ENCODE results near the gene TPCN2. TPM values are rescaled to one million over a fixed set of nuclear protein-coding genes. Genes with fewer than 3 reads are reported as not detected.

The TPCN2 gene
- polyA plus RNA-seq, 3 donors: 29.3 to 52.8 (median 31.5) TPM

- no peaks in the 10 kb centered on the region for H3K36me3 ChIP-seq (replicated peaks in 1 of 2; ENCODE audit: control insufficient read depth in 1 of 2, insufficient read depth in 2 of 2, low read length in 2 of 2)
- peak overlapping the region; percentile 62 to 64 for H3K27ac ChIP-seq (ENCODE audit: low read depth in 1 of 2, low read length in 2 of 2)
- no peaks in the 10 kb centered on the region for H3K9me3 ChIP-seq (replicated peaks in 1 of 2; ENCODE audit: control insufficient read depth in 1 of 2, insufficient read depth in 1 of 2, low read length in 2 of 2)
- no peaks in the 10 kb centered on the region for H3K79me2 ChIP-seq (ENCODE audit: insufficient read depth, low read length)
- H3K4me2 ChIP-seq (replicated peaks; ENCODE audit: extremely low read depth, low read length, poor library complexity, severe bottlenecking): peak overlapping the region; percentile 29
- peak overlapping the region in 1 of 3 experiments; percentile 23 for H3K4me3 ChIP-seq (replicated peaks in 1 of 3; ENCODE audit: low read depth in 2 of 3, low read length in 3 of 3)
- no CpG with 5 or more reads among the region's 1 CpG for WGBS (ENCODE audit: insufficient coverage)
- peak overlapping the region; percentile 68 to 94 (median 87) for H3K27ac Mint-ChIP-seq
- no peak overlapping the region for H3K9ac ChIP-seq (ENCODE audit: insufficient read depth, low read length, poor library complexity, severe bottlenecking)
- intact Hi-C loops (cut with micrococcal nuclease): no loop called here
- H3K9me3 Mint-ChIP-seq: no peaks in the 10 kb centered on the region
- H2AFZ ChIP-seq (ENCODE audit: insufficient read depth, low read depth, low read length, poor library complexity, severe bottlenecking): no peak overlapping the region
- no peaks in the 10 kb centered on the region for H4K20me1 ChIP-seq (ENCODE audit: insufficient read depth, low read length)
- no peak for TF ChIP-seq CTCF (IDR thresholded peaks at IDR 0.05)
- no peak for DNase-seq
- H3K27me3 ChIP-seq (ENCODE audit: control insufficient read depth in 2 of 2, insufficient read depth in 2 of 2, low read length in 2 of 2): no peaks in the 10 kb centered on the region
- peak overlapping the region in 1 of 2 donors; percentile 12 for H3K4me3 Mint-ChIP-seq
- H3K4me1 ChIP-seq (ENCODE audit: control insufficient read depth in 1 of 2, insufficient read depth in 2 of 2, low read length in 2 of 2): peaks cover 47 to 56% of the 10 kb centered on the region in 2 donors
- H3K27me3 Mint-ChIP-seq (ENCODE audit: low read depth in 3 of 3): peaks cover 0 to 2% (median 0%) of the 10 kb centered on the region in 3 donors
- no peaks in the 10 kb centered on the region for H3K36me3 Mint-ChIP-seq
- H3K4me1 Mint-ChIP-seq: peaks cover 48% of the 10 kb centered on the region
Measured at GRCh38 chr11:69039501-69039900, 9.2 kb upstream of the TPCN2 start.

GRCh38 chr11:69040051-69040450, 8.7 kb upstream of the TPCN2 start:
- intact Hi-C loops (cut with micrococcal nuclease): loop anchor here in 1 of 2 donors (10.0 kb wide), 1 partner anchor 255 kb away; the partner anchor contains the start of gene MYEOV
- Histone ChIP-seq H3K36me3 (replicated peaks in 1 of 2; ENCODE audit: control insufficient read depth in 1 of 2, insufficient read depth in 2 of 2, low read length in 2 of 2) (no peaks in the 10 kb centered on the region), H3K27me3 (ENCODE audit: control insufficient read depth in 2 of 2, insufficient read depth in 2 of 2, low read length in 2 of 2) (no peaks in the 10 kb centered on the region), H3K4me2 (replicated peaks; ENCODE audit: extremely low read depth, low read length, poor library complexity, severe bottlenecking) (no peak overlapping the region), H3K9ac (ENCODE audit: insufficient read depth, low read length, poor library complexity, severe bottlenecking) (no peak overlapping the region), H3K4me3 (replicated peaks in 1 of 3; ENCODE audit: low read depth in 2 of 3, low read length in 3 of 3) (no peak overlapping the region), H4K20me1 (ENCODE audit: insufficient read depth, low read length) (no peaks in the 10 kb centered on the region), H3K9me3 (replicated peaks in 1 of 2; ENCODE audit: control insufficient read depth in 1 of 2, insufficient read depth in 1 of 2, low read length in 2 of 2) (no peaks in the 10 kb centered on the region), H2AFZ (ENCODE audit: insufficient read depth, low read depth, low read length, poor library complexity, severe bottlenecking) (no peak overlapping the region), H3K27ac (ENCODE audit: low read depth in 1 of 2, low read length in 2 of 2) (peak overlapping the region in 1 of 2 donors; percentile 62), H3K4me1 (ENCODE audit: control insufficient read depth in 1 of 2, insufficient read depth in 2 of 2, low read length in 2 of 2) (peaks cover 52 to 62% of the 10 kb centered on the region in 2 donors), H3K79me2 (ENCODE audit: insufficient read depth, low read length) (no peaks in the 10 kb centered on the region)
- H3K4me1 Mint-ChIP-seq: peaks cover 53% of the 10 kb centered on the region
- peaks cover 0 to 2% (median 2%) of the 10 kb centered on the region in 3 donors for H3K27me3 Mint-ChIP-seq (ENCODE audit: low read depth in 3 of 3)
- TF ChIP-seq CTCF (IDR thresholded peaks at IDR 0.05): no peak
- no peak for DNase-seq
- no peaks in the 10 kb centered on the region for H3K9me3 Mint-ChIP-seq
- peak overlapping the region; percentile 68 to 94 (median 87) for H3K27ac Mint-ChIP-seq
- no peaks in the 10 kb centered on the region for H3K36me3 Mint-ChIP-seq
- H3K4me3 Mint-ChIP-seq: no peak overlapping the region
- WGBS (ENCODE audit: insufficient coverage): no CpG with 5 or more reads among the region's 6 CpGs
